HG03565 (cell line): ENCODE data around the gene NINL.
A peak's percentile ranks its signal among the peaks of the same experiment; 100 is the strongest.
"Not testable (repeated sequence)": the region's sequence is repeated elsewhere in the genome, so short reads cannot be mapped to it uniquely, and the experiment has no call there.

Experiments
- ATAC-seq: cut with Tn5 transposase; IDR thresholded peaks from one replicate; pipeline ENCODE4 v1.9.1; 2021; ENCODE audit warnings: mild to moderate bottlenecking, moderate library complexity; ENCODE audit not compliant: unreplicated experiment

The NINL gene

DNA sequence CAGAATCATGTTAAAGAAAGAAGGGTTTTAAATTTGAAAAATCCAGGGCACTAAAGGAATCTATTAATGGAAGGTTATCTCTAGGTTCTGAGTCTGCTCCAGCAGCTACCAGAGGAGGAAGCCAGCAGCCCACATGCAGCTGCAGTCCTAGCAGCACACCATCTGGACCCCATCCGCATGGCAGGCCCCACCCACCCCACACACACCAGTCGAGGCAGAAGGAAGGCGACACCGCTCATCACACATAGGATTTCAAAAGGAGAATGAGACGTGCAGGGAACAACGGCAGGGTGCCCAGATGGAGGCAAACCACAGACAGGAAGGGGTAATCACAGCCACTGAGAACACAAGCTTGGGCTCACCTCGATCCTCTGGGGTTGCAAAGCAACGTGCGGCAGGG lies 99.0 kb downstream of the NINL start:
- ATAC-seq: no peak

DNA sequence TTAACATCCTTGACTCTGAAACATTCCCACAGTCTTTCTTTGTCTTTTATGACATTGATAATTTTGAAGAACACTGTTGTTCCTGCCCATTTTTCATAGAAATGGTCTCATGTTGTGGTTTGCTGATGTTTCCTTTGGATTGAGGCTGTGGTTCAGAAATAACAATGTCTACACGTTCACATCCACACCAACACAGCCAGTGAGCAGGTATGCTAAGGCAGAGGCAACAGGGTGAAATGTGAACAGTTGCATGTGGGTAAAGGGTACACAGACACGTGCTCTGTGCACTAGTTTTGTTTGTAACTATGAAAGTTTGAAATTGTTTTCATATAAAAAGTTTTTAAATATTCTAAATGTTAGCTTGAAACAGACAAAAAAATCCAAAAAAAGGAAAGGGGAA lies 99.5 kb downstream of the NINL start:
- no peak for ATAC-seq

DNA sequence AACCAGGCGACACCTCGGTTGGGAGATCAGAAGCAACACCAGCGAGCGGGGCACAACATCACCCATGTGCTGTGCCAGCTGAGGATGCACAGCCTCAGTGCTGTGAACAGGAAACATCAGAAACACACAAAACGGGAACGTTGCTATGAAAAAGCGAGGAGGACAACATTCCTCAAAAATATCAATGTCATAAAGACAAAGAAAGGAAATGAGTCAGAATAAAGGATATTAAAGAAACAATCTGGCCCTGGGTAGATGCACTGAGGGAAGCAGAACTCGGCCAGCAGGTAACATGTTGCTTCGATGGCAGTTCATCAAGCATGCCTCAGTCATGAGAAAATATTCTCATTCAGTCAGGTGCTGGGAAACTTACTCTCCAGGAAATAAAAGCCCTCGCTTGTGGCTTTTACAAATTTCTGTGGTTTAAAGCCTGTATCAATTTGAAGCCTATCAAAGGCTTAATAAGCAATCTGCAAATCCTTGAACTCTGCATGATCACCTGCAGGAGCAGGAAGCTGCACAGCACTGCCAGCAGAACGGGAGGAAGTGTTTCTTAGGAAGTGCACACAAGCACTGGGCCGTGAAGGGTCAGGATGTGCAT lies 100.3 kb downstream of the NINL start:
- no peak for ATAC-seq

- no peak for ATAC-seq
Measured at GRCh38 chr20:25484224-25484846, 101.0 kb downstream of the NINL start.

DNA sequence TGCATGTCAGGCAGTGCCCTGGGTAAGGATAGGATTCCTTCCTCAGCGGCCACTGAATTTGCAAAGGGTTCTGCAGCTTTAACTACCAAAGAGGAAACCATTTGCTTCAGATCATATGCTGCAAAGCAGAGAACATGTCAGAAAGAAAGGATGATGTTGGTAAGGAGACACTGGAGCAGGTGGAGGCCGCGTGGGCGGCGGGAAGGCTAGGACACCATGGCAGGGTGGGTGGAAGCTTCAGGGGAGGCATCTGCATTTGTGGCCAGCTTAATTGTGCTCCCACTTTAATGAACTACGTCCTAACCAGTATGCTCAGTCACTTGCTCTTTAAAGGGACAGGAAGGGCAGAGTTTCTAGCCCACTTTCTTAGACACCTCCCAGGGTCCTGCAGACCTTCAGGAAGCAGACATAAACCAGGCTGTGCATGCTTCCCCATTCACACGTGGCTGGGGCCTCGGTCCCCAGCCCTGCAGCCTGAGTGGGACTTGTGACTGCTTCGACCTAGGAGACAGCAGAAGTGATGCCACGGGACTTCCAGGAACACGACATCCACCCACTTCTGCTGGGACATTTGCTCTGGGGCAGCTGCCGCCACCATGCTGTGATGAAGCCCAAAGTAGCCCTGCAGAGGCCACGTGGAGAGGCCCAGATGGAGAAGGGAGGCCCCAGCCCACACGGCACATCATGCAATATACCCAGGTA lies 101.7 kb downstream of the NINL start:
- ATAC-seq: no peak

GRCh38 chr20:25481918-25482253 lies 103.4 kb downstream of the NINL start:
- no peak for ATAC-seq

DNA sequence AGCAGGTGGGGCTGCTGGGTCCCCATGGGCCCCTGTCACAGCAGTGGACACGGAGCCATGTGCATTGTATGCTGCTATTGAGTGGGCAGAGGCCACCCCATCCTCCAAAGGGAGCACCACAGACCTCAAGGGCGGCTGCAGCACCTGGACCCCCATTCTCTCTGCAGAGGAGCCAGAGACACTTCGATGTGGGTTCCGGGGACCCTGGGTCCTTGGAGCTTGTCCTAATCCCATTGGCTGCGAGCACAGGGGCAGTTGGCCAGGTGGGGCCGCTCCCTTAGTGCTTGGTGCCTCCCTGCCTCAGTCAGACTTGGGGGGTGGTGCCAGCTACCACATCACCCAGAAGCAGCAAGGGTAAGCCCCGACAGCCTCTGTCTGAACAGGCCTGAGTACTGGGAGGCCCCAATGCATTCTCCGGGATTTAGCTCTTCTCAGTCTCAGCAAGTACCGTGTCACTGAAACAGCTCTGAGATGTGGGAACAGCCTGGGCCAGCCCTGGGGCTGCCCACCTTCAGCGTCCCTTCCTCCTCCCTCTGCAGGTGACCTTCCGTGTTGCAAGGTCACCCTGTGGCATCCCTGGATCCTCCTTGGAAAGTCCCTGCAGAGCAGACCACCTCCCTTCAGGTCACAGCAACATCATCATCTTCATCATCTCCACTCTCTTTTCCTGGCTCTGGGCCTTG lies 104.0 kb downstream of the NINL start:
- ATAC-seq: no peak

- no peak for ATAC-seq
Measured at GRCh38 chr20:25480797-25481196, 104.5 kb downstream of the NINL start.

DNA sequence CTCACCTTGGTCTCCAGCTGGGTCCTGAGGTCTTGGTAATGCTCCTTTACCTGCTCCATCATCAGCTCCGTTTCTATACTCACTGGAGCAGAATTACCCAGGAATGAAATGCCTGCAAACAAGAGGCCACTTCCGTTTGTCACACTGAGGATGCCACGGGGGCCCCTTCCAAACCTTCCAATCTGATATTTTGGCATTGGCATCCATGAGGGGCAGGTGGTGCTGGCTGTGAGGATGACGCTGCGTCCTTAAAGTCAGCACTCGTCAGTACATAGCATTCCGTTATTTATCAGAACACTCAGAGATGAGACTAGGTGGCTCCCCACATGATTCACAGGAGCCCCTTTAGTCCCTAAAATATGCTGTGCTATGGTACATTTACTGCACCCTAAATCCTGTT lies 105.2 kb downstream of the NINL start:
- no peak for ATAC-seq

GRCh38 chr20:25479638-25480037 lies 105.7 kb downstream of the NINL start:
- no peak for ATAC-seq

- no peak for ATAC-seq
Measured at GRCh38 chr20:25478889-25479568, 106.3 kb downstream of the NINL start.

- ATAC-seq: no peak
Measured at GRCh38 chr20:25477014-25477882, 108.1 kb downstream of the NINL start.

DNA sequence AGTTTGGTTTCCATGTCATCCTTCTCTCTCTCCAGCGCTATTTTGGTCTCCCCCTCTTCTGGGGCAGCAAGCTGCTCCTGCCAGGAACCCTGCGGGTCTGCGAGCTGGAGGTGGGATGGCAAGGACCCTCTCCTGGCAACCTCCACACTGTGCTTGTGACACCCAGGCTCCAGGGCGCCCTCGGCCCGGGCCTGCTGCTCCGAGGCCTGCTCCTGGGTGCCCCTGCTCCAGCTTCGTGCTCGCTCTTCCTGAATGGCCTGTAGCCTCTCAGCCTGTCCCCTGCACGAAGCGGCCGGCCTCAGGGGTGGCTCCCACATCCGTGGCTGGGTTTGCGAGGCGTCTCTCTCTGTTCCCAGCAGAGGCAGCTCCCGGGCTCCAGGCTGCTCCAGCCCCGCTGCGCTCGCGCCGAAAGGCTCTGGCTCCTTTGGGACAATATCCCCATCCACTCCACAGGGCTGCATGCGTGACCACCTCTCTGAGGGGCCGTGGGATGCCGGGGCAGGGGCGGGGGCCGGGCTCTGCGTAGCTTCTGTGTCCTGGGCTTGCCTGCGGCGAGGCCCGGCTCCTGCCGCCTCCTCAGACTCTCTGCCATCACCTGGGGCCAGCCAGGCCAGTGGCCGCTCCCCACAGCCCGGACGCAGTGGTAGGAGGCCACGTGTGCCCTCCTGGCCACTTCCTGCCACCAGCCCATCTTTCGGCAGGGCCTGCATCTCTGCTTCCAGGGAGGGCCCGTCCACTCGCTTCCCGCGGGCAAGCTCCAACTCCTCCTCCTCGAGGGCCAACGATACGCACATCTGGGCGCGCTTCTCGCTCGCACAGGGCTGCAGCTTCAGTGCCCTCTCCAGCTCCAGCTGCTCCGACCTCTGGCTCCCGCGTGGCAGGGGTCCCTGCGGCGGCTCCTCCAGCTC lies 109.0 kb downstream of the NINL start:
- ATAC-seq: no peak

- ATAC-seq: not testable (repeated sequence)
Measured at GRCh38 chr20:25473297-25473696, 112.0 kb downstream of the NINL start.

DNA sequence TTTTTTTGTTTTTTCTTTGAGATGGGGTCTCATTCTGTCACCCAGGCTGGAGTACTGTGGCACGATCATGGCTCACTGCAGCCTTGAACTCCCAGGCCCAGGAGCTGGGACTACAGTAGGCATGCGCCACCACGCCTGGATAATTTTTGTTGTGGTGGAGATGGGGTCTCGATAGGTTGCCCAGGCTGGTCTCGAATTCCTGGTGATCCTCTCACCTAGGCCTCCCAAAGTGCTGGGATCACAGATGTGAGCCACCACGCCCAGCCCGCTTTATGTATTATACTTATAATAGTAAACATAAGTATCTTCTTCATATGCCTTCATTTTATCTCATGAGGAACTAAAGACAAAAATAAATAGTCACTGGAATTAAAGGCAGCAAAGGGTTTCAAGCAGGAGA lies 114.3 kb downstream of the NINL start:
- ATAC-seq: no peak

GRCh38 chr20:25470045-25470444 lies 115.3 kb downstream of the NINL start:
- peak; percentile 72 for ATAC-seq

GRCh38 chr20:25469558-25469957 lies 115.8 kb downstream of the NINL start:
- ATAC-seq: no peak

DNA sequence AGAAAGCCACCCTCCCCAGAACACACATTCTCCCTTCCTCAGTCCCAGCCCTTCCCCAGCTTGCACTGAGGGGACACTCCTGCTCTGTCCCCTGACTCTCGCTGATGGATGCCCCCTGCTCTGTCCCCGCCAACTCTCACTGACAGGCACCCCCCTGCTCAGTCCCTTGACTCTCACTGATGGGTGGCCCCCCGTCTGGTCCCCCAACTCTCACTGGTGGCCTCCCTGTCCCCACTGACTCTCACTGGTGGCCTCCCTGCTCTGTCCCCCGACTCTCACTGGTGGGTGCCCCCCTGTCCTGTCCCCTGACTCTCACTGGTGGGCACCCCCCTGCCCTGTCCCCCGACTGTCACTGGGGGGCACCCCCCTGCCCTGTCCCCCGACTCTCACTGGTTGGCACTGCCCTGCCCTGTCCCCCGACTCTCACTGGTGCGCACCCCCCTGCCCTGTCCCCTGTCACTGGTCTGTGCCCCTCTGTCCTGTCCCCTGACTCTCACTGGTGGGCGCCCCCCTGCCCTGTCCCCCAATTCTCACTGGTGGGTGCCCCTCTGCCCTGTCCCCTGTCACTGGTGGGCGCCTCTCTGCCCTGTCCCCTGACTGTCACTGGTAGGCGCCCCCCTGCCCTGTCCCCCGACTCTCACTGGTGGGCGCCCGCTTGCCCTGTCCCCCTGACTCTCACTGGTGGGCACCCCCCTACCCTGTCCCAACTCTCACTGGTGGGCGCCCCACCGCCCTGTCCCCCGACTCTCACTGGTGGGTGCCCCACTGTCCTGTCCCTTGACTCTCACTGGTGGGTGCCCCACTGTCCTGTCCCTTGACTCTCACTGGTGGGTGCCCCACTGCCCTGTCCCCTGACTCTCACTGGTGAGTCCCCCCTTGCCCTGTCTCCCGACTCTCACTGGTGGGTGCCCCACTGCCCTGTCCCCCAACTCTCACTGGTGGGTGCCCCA lies 116.9 kb downstream of the NINL start:
- ATAC-seq: no peak
